ENCODE data around the gene PCF11.
"Not testable (repeated sequence)": the region's sequence is repeated elsewhere in the genome, so short reads cannot be mapped to it uniquely, and the experiment has no call there.

Gene PCF11

DNA sequence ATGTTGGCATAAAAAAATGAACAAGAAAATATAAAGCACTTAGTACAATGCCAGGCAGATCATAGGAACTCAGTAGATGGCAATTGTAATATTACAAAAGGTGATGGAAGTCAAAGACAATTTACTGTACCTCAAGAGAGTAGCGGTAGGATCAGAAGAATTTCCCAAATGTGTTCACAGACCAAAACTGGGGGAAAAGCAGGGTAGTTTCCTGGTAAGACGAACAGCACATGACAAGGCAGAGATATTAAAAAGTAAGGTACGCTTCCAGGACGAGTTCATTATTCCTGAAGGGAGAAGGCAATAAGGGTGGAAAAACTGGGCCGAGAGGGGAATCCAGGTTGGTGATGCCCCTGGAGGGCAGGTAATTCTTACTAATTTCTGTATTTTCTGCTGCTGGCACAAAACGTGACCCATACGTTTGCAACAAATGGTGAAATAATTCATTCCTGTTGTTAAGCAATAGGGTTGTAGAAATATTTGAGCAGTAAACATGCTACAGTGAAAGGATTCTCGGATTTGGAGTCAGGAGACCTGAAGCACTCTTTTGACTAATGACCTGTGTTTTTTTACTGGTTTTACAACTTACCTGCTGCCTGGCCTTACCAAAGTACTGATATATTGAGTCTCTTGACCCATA, 35.8 kb downstream of the PCF11 start:
- no peak for DNase-seq (ENCODE audit: low read depth in 3 of 3, low spot score in 1 of 3)

DNA sequence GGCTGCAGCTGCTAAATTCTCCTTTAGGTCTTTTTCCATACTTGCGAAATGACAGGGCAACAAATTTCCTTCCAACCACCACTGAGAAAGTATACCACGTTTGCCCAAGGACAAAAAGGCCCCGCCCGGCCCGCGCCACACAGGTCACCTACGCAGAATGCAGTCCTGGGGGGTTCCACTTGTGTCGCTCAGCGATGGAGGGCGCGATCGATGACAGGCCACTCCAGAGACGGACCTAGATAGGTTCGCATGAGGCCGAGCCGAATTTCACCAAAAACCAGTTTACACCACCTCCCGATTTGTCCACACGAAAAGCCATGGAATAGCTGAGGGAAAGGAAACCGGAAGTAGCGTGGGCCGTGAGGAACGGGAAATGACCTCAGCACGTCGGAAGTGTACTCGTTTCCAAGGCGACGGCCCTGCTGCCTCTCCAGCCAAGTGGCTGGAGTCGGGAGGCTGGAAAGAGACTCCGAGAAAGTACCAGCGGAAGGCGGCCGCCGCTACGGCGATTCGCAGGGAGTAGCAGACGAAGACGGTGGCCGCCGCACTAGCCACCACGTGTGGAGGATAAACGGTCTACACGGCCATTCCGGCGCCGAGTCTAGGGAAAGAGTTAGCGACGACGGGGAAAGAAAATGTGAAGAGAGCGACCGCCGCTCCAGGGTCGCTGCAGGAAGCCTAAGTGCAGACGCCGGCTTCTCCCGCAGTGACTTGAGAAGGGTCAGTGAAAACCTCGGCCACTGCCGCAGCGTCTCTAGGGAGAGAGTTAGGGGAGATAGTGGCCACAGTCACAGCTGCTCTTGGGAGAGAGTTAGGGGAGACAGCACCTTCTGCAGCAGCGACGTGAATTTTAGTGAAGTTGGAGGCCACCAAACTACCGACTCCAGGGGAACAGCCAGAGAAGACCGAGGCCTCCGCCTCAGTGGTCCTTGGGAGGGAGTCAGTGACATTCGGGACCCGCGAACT, 36.7 kb downstream of the PCF11 start, which contains the start of gene ANKRD42:
ANKRD42 (plus strand) TSS at position 398 of the 966 bp plus-strand sequence. CDS start 959 bp downstream, outside the sequence.
- DNase-seq (ENCODE audit: low read depth in 3 of 3, low spot score in 1 of 3): peak; percentile 50 to 64 (median 54)

DNA sequence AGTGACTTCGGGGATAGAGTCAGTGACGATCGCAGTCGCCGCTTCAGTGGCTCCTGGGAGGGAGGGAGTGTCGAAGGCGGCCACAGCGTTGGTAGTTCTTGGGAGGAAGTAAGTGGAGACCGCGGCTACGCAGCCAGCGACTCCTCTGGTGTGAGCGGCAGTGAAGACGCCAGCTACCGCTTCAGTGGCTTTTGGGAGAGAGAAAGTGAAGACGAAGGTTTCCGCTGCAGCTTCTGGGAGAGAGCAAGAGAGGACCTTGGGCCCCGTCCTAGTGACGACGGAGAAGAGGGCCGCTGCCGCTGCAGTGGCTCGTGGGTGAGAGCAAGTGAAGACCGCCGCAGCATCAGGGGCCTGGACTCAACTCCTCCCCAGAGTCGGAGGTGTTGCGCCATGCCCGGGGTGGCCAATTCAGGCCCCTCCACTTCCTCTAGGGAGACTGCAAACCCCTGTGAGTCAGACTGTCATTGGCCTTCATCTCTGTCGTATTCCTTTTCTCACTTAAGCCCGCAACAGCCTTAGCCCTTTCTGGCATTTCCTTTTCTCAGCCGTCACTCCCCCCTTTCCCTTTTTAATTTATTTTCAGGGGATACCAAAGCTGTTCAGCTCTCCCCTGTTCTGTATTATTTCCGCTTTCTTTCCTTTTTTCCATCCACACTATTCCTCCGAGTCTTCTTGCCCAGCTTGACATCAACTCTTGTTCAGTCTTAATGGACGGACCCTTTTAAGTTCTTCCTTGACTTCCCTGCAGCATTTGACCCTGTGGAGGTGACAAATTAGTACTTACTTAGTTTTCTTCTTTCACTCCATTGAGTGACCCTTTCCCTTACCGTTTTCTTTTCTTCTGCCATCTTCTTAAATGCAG, 37.6 kb downstream of the PCF11 start:
- peak in 1 of 3 donors; percentile 14 for DNase-seq (ENCODE audit: low read depth in 3 of 3, low spot score in 1 of 3)

DNA sequence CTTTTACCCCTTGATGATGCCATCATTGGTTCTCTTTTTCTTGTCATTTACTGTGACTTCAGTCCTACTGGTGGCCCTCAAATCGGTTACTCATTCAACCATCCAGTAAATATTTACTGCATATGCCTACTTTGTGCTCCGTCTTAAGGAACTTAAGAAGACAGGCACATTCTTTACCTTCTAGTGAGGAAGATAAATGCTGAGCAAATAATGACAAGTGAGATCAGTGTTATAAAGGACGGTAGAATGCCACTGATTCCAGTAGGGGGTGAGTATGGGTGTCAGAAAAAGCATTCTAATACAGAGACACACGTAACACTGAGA, 38.2 kb downstream of the PCF11 start:
- no peak for DNase-seq (ENCODE audit: low read depth in 3 of 3, low spot score in 1 of 3)

DNA sequence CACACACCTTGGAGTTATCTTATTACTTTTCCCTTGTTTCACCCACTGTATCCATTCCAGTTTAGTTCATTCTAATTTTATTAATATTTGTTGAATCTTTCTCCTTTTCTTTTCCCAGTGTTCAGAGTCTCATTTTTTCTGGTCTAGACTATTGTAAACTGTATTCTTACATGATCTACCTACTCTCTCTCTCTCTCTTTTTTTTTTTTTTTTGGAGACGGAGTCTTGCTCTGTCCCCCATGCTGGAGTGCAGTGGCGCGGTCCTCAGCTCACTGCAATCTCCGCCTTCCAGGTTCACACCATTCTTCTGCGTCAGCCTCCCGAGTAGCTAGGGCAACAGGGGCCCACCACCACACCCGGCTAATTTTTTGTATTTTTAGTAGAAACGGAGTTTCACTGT, 38.7 kb downstream of the PCF11 start:
- DNase-seq (ENCODE audit: low read depth in 3 of 3, low spot score in 1 of 3): no peak

DNA sequence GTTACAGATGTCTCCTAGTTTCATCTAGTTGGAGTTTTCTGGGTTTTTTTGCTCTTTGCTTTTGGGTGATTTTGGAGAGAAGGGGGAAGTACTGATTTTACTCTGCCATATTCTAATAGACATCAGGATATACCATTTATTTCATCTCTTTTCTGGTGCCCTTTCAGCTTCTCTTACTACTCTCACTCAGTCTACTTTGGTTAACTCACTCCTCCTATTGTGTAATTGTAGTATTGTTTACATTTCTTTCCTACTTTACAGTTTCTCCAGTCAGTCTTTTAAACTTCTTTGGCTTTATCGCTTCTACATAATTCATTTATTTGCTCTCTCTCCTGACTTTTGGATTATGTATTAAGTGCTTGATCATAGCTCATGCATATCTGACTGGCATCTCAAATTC, 43.1 kb downstream of the PCF11 start:
- DNase-seq (ENCODE audit: low read depth in 3 of 3, low spot score in 1 of 3): no peak

DNA sequence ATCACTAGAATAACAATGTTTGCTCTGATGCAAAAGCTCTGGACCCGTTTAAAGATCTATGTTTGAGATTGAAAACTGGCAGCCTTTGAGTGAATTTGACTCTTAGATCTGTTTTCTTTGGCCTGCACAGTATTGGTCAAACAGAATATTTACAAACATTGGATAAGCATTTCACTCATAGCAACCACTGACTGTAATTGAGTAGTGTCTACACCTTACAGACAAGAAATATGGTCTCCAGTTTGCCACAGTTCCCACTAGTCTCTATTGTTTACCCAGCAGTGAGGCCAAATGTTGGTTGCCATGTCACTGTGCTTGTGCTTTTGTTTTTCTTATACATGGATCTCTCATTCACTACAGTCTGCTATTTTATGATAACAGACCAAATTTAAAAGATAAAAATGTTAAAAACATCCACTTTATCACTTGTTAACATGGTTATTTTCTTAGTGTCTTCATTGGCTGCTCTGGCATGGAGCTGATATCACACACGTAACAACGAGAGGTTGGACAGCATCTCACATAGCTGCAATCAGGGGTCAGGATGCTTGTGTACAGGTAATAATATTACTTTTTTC, 48.8 kb downstream of the PCF11 start:
- no peak for DNase-seq (ENCODE audit: low read depth in 3 of 3, low spot score in 1 of 3)

DNA sequence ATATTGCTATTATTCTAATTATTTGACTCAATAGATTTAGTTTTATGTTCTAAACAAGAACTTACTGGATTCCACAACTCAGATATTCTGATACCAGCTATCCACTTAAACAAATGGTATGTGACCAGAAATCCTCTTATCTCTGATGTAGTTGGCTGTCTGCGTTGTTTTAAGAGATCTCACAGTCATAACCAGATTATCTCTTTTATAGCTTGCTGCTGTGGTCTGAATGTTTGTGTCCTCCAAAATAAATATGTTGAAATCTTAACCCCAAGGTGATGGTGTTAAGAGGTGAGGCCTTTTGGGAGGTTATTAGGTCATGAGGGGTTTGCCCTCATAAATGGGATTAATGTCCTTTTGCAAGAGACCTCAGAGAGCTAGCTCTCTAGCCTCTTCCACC, 49.3 kb downstream of the PCF11 start:
- DNase-seq (ENCODE audit: low read depth in 3 of 3, low spot score in 1 of 3): no peak

DNA sequence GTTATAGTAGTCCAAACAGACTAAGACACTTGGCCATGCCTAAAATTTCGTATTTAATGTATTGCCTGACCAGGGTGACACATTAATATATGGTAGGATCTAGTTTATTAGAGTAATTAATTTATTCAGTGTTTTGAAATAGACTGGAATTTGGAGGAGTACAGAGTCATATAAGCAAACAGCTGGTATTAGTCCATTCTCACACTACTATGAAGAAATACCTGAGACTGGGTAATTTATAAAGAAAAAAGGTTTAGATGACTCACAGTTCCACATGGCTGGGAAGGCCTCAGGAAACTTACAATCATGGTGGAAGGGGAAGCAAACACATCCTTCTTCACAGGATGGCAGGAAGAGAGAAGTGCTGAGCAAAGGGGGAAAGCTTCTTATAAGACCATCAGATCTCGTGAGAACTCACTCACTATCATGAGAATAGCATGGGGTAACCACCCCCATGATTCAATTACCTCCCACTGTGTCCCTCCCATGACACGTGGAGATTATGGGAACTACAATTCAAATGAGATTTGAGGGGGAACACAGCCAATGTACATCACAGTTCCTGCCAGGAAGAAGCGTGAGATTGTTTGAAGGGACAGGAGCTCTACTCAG, 49.9 kb downstream of the PCF11 start:
- not testable (repeated sequence) for DNase-seq (ENCODE audit: low read depth in 3 of 3, low spot score in 1 of 3)

DNA sequence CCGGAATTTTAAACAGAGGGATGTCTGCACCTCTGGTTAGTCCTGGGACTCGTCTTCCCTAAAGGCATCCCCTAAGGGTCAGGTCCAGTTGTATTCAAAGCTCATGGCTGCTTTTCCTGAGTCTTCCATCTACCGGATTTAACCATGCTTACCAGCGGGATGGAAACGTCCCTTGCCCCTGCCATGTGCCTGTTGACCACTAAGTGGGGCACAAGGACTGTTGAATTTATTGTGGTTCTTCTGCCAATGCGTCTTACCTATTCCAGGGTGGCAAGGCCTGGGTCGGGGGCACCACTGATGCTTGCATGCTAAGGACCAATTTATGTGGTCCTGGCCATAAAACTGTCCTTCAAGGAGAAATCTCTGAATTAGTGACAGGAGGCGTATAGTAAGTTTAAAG, 62.2 kb downstream of the PCF11 start:
- DNase-seq (ENCODE audit: low read depth in 3 of 3, low spot score in 1 of 3): no peak

DNA sequence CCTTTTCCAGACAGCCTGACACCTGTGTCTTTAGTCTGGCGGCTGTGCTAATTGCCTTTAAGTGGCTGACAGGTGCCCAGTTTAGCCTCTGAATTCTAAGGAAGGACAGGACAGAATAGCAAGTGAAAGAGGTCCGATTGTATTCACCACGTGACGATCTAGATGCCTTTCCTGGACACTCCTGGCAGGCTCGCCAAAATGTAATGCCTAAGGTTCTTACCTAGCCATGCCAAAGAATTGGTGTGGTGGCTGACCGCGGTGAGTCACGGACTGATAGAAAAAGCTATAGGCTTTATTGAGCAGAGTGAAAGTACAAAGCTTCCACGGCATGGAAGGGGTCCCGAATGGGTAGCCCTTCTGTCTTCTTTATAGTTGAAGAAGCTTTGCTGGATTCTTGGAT, 63.3 kb downstream of the PCF11 start:
- DNase-seq (ENCODE audit: low read depth in 3 of 3, low spot score in 1 of 3): no peak

DNA sequence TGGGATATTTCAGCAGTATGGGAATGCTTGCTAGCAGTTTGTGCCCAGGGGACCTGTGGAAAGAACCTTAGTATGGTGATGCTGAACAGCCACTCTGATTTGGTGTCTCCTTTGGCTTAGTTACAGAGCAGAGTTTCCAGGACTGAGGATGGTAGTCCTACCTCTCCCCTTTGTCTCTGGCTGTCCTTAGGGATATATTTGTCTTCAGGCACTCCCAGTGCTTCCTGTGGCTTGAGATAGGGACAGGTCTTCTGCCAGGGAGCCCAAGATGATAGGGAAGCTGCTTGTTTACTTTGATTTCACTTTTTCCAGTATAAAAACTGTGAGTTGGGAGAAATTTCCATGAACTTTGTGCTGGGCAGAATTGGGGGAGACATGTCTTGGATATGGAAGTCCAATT, 64.8 kb downstream of the PCF11 start:
- no peak for DNase-seq (ENCODE audit: low read depth in 3 of 3, low spot score in 1 of 3)

DNA sequence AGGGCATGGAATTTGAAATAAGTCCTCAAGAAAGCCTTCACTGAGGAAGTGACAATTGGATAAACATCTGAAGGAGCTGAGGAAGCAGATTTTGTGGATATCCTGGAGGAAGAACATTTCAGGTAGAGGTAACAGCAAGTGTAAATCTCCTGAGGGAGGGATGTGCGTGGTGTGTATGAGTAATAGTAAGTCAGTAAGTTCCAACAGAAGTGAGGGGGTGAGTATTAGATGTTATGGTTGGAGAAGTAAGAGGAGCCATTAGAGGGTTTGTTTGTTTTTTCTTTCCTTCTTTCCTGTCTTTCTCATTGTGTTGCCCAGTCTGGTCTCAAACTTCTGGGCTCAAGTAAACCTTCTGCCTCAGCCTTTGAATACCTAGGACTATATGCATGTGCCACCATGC, 65.6 kb downstream of the PCF11 start:
- no peak for DNase-seq (ENCODE audit: low read depth in 3 of 3, low spot score in 1 of 3)

DNA sequence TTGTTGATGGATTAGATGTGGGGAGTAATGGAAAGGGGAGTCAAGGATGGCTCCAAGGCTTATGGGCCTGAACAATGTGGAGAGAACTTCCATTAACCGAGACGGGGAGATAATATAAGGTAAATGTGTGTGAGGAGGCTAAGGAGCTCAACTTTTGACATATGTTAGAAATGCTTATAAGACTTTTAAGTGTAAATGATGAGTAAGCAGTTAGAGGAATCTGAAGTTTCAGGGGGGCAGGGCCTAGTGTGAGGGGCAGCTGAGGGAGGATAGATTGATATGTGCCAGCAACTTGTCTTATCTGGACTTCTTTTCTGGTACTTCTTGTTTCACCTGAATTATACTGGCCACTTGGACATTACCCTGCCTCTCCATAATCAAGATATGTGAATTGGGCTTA, 66.5 kb downstream of the PCF11 start:
- DNase-seq (ENCODE audit: low read depth in 3 of 3, low spot score in 1 of 3): no peak

DNA sequence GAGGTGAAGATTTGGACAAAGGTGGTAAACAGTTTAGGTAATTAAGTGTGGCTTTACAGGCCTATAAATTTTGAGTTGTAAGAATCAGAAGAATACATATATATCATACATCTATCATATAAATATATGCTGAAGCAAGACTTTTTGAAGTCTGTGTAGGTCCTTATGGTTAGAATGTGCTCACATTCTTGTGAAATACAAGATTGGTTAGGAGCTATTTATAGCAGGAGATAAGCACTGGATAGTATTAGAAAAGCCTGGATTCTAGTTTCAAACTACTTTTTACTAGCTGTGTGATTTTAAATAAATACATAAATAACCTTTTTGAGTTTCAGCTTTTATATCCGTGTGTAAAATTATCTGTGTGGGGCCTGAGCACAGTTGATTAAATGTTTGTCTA, 78.9 kb downstream of the PCF11 start:
- DNase-seq (ENCODE audit: low read depth in 3 of 3, low spot score in 1 of 3): no peak
